ENCODE measurements around the gene MORN1. TPM values are rescaled to one million over a fixed set of nuclear protein-coding genes. Genes with fewer than 3 reads are reported as not detected.

The MORN1 gene
- total and polyA plus RNA-seq, 4 donors = 2.3 to 6.9 (median 3.6) TPM

GRCh38 chr1:2405588-2406295 lies 14.4 kb upstream of the MORN1 start:
- Histone ChIP-seq H3K27me3 (ENCODE audit: control insufficient read depth in 4 of 4, insufficient read depth in 4 of 4, low read length in 3 of 4) (no peaks in the 10 kb centered on the region), H3K4me1 (ENCODE audit: control insufficient read depth in 4 of 4, insufficient read depth in 4 of 4, low read length in 3 of 4) (peaks cover 9 to 45% (median 36%) of the 10 kb centered on the region in 4 donors), H3K27ac (ENCODE audit: low read depth in 1 of 2, low read length in 2 of 2) (no peak overlapping the region), H3K4me3 (ENCODE audit: low read depth in 1 of 3, low read length in 3 of 3) (no peak overlapping the region), H3K9ac (ENCODE audit: low read depth in 1 of 2, low read length in 2 of 2) (no peak overlapping the region), H3K9me3 (ENCODE audit: control insufficient read depth in 4 of 4, low read length in 3 of 4) (no peaks in the 10 kb centered on the region), H3K36me3 (ENCODE audit: control insufficient read depth in 4 of 4, insufficient read depth in 3 of 4, low read depth in 1 of 4, low read length in 3 of 4) (peaks cover 8 to 46% (median 23%) of the 10 kb centered on the region in 4 donors)
- no peak for DNase-seq (ENCODE audit: low spot score)
- 83% methylated on average over 28 of the region's 28 CpGs for WGBS
- no peak for TF ChIP-seq CTCF (IDR thresholded peaks at IDR 0.05; ENCODE audit: low read depth, low read length, missing input control)
- no peak for TF ChIP-seq REST (IDR thresholded peaks at IDR 0.05)
- TF ChIP-seq SP1 (IDR thresholded peaks at IDR 0.05) = no peak

DNA sequence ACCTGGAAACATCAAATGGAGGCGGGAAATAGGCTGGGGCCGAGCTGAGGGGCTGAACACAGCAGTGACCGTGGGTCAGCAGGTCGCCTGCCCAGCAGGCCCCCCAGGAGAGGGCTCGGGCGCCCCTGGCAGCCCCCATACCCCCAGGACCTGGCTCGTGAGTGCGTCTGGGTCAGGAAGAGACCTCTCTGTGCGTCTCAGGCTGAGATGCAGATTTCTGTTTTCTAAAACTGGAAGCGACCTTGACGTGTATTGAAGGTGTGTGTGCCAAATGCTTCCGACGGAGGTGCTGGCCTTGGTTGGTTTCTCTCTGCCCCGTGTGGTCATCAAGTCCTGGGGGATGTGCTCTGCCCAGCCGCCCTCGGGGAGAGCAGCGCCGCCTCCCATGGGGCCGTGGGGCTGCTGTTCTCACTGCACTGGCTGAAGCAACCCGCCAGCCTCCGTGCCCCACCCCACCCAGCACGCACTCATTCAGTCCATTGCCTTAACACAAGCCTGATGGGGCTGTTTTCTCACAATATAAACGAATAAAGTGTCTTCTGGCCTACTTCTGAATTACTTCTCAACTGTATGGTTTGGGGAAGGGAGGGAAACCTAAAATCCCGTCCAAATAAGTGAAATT lies 13.6 kb upstream of the MORN1 start:
- Histone ChIP-seq H3K4me1 (ENCODE audit: control insufficient read depth in 4 of 4, insufficient read depth in 4 of 4, low read length in 3 of 4) (peaks cover 9 to 38% (median 29%) of the 10 kb centered on the region in 4 donors), H3K36me3 (ENCODE audit: control insufficient read depth in 4 of 4, insufficient read depth in 3 of 4, low read depth in 1 of 4, low read length in 3 of 4) (peaks cover 8 to 54% (median 29%) of the 10 kb centered on the region in 4 donors), H3K27ac (ENCODE audit: low read depth in 1 of 2, low read length in 2 of 2) (no peak overlapping the region), H3K4me3 (ENCODE audit: low read depth in 1 of 3, low read length in 3 of 3) (no peak overlapping the region), H3K9ac (ENCODE audit: low read depth in 1 of 2, low read length in 2 of 2) (no peak overlapping the region), H3K27me3 (ENCODE audit: control insufficient read depth in 4 of 4, insufficient read depth in 4 of 4, low read length in 3 of 4) (no peaks in the 10 kb centered on the region), H3K9me3 (ENCODE audit: control insufficient read depth in 4 of 4, low read length in 3 of 4) (no peaks in the 10 kb centered on the region)
- TF ChIP-seq HNF4G (IDR thresholded peaks at IDR 0.05) = no peak
- no peak for TF ChIP-seq EGR1 (IDR thresholded peaks at IDR 0.05; ENCODE audit: low read depth in 2 of 2)
- no peak for TF ChIP-seq HNF4A (conservative IDR thresholded peaks at IDR 0.05)
- no peak for TF ChIP-seq NR2F2 (IDR thresholded peaks at IDR 0.05)
- no peak for TF ChIP-seq YY1 (IDR thresholded peaks at IDR 0.05)
- TF ChIP-seq SP1 (IDR thresholded peaks at IDR 0.05) = no peak
- TF ChIP-seq JUND (IDR thresholded peaks at IDR 0.05) = no peak
- TF ChIP-seq RAD21 (IDR thresholded peaks at IDR 0.05) = no peak
- TF ChIP-seq REST (IDR thresholded peaks at IDR 0.05) = no peak
- no peak for TF ChIP-seq RXRA (IDR thresholded peaks at IDR 0.05)
- DNase-seq (ENCODE audit: low spot score) = no peak
- 86% methylated on average over 24 of the region's 24 CpGs for WGBS

Data from liver (tissue), 9 donors.